ENCODE results near the gene SRCAP.

DNA sequence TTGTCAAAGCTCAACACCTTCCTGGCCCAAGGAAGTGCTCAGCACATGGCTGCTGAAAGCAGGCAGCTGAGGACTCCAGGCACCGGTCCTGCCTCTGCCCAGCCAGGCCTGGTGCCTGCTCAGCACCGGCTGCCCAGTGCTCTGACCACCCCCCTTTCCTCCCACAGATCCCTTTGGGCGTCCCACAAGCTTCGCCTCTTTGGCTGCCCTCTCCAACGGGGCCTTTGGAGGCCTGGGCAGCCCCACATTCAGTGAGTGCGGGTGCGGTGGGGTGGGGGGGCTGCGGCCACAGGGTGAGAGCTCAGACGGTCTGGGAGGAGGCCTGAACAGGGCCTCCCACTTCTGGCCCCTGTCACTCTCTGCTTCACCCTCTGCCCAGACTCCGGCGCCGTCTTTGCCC is 30.6 kb upstream of the SRCAP start:
- TF ChIP-seq, protein P1, sequence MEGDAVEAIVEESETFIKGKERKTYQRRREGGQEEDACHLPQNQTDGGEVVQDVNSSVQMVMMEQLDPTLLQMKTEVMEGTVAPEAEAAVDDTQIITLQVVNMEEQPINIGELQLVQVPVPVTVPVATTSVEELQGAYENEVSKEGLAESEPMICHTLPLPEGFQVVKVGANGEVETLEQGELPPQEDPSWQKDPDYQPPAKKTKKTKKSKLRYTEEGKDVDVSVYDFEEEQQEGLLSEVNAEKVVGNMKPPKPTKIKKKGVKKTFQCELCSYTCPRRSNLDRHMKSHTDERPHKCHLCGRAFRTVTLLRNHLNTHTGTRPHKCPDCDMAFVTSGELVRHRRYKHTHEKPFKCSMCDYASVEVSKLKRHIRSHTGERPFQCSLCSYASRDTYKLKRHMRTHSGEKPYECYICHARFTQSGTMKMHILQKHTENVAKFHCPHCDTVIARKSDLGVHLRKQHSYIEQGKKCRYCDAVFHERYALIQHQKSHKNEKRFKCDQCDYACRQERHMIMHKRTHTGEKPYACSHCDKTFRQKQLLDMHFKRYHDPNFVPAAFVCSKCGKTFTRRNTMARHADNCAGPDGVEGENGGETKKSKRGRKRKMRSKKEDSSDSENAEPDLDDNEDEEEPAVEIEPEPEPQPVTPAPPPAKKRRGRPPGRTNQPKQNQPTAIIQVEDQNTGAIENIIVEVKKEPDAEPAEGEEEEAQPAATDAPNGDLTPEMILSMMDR (conservative IDR thresholded peaks at IDR 0.05) = no peak
- TF ChIP-seq EZH2 (IDR thresholded peaks at IDR 0.05; ENCODE audit: low read depth) = no peak

All from PC-9 (cell line).